Mucosa of rectum (tissue), 2 donors: ENCODE data around the gene KLF2.

Experiments used
- H3K27ac ChIP-seq, 2 donors: one replicate each; pipeline ENCODE4 v1.7.0; 2013; ENCODE audit warnings: inconsistent platforms in 2 of 2, low read depth in 2 of 2, low read length in 2 of 2
- H3K27me3 ChIP-seq, 2 donors: one replicate each; pipeline ENCODE4 v1.7.0; 2013; ENCODE audit warnings: low read length in 2 of 2; ENCODE audit not compliant: control insufficient read depth in 2 of 2, insufficient read depth in 2 of 2
- H3K36me3 ChIP-seq, 2 donors: one replicate each; pipeline ENCODE4 v1.7.0; 2013; ENCODE audit warnings: low read length in 2 of 2; ENCODE audit not compliant: control insufficient read depth in 2 of 2, insufficient read depth in 2 of 2
- H3K4me1 ChIP-seq, 2 donors: one replicate each; pipeline ENCODE4 v1.7.0; 2013; ENCODE audit warnings: low read length in 2 of 2, mild to moderate bottlenecking in 1 of 2; ENCODE audit not compliant: control insufficient read depth in 2 of 2, insufficient read depth in 2 of 2
- H3K4me3 ChIP-seq, 2 donors: one replicate each; pipeline ENCODE4 v1.7.0; 2013; ENCODE audit warnings: low read length in 2 of 2
- H3K9ac ChIP-seq, 2 donors: one replicate each; pipeline ENCODE4 v1.7.0; 2013; ENCODE audit warnings: low read length in 2 of 2, low read depth in 1 of 2, mild to moderate bottlenecking in 1 of 2
- H3K9me3 ChIP-seq, 2 donors: one replicate each; pipeline ENCODE4 v1.7.0; 2013; ENCODE audit warnings: low read length in 2 of 2; ENCODE audit not compliant: control insufficient read depth in 2 of 2
- donor health status: healthy.
- donor health status: Normal muscosa, but diverticular disease.

Gene KLF2

DNA sequence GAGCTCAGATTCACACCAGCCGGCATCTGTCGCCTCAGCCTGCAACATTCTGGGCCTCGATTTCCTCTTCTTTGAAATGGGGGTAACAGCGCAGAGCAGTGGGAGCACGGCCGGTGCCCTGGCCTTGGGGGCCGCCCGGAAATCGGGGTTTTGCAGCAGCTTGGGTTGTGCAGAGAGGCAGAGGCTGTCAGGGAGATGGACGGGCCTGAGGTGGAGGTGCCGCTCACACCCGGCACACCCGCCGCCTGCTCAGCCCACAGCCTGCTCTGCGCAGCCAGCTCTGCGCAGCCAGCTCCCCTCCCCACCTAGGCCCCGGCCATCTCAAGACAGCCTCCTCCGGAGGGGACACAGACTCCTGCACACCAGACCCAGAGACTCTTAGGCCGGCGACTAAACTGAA, 10.6 kb downstream of the KLF2 start:
- no peak overlapping the region for H3K4me3 ChIP-seq
- H3K27ac ChIP-seq = no peak overlapping the region
- H3K27me3 ChIP-seq = no peaks in the 10 kb centered on the region
- H3K9me3 ChIP-seq = no peaks in the 10 kb centered on the region
- H3K4me1 ChIP-seq = peaks cover 0 to 10% of the 10 kb centered on the region in 2 donors
- H3K9ac ChIP-seq = no peak overlapping the region
- no peaks in the 10 kb centered on the region for H3K36me3 ChIP-seq

- no peak overlapping the region for H3K27ac ChIP-seq
Measured at GRCh38 chr19:16336571-16336970, 11.9 kb downstream of the KLF2 start.

GRCh38 chr19:16337809-16338469, 13.3 kb downstream of the KLF2 start:
- no peaks in the 10 kb centered on the region for H3K9me3 ChIP-seq
- no peaks in the 10 kb centered on the region for H3K36me3 ChIP-seq
- no peak overlapping the region for H3K4me3 ChIP-seq
- no peak overlapping the region for H3K9ac ChIP-seq
- H3K27ac ChIP-seq = no peak overlapping the region
- H3K4me1 ChIP-seq = peaks cover 0 to 16% of the 10 kb centered on the region in 2 donors
- H3K27me3 ChIP-seq = no peaks in the 10 kb centered on the region

More at GRCh38 chr19:16336571-16336970, 11.9 kb downstream of the KLF2 start:
- H3K9me3 ChIP-seq = no peaks in the 10 kb centered on the region
- no peaks in the 10 kb centered on the region for H3K36me3 ChIP-seq
- no peak overlapping the region for H3K4me3 ChIP-seq
- peaks cover 0 to 10% of the 10 kb centered on the region in 2 donors for H3K4me1 ChIP-seq
- H3K9ac ChIP-seq = no peak overlapping the region
- no peaks in the 10 kb centered on the region for H3K27me3 ChIP-seq

GRCh38 chr19:16338470-16339360, 14.1 kb downstream of the KLF2 start:
- Histone ChIP-seq H3K27ac (no peak overlapping the region), H3K36me3 (no peaks in the 10 kb centered on the region), H3K4me1 (peaks cover 0 to 16% of the 10 kb centered on the region in 2 donors), H3K4me3 (no peak overlapping the region), H3K27me3 (no peaks in the 10 kb centered on the region), H3K9me3 (no peaks in the 10 kb centered on the region), H3K9ac (no peak overlapping the region)

- H3K4me3 ChIP-seq = no peak overlapping the region
- H3K9me3 ChIP-seq = no peaks in the 10 kb centered on the region
- H3K9ac ChIP-seq = no peak overlapping the region
- H3K27ac ChIP-seq = no peak overlapping the region
- H3K27me3 ChIP-seq = no peaks in the 10 kb centered on the region
- peaks cover 0 to 16% of the 10 kb centered on the region in 2 donors for H3K4me1 ChIP-seq
- H3K36me3 ChIP-seq = no peaks in the 10 kb centered on the region
Measured at GRCh38 chr19:16339361-16339725, 14.7 kb downstream of the KLF2 start.

- Histone ChIP-seq H3K36me3 (no peaks in the 10 kb centered on the region), H3K27ac (no peak overlapping the region), H3K4me3 (no peak overlapping the region), H3K9me3 (no peaks in the 10 kb centered on the region), H3K9ac (no peak overlapping the region), H3K4me1 (peaks cover 0 to 16% of the 10 kb centered on the region in 2 donors), H3K27me3 (no peaks in the 10 kb centered on the region)
Measured at GRCh38 chr19:16340092-16340491, 15.5 kb downstream of the KLF2 start.

DNA sequence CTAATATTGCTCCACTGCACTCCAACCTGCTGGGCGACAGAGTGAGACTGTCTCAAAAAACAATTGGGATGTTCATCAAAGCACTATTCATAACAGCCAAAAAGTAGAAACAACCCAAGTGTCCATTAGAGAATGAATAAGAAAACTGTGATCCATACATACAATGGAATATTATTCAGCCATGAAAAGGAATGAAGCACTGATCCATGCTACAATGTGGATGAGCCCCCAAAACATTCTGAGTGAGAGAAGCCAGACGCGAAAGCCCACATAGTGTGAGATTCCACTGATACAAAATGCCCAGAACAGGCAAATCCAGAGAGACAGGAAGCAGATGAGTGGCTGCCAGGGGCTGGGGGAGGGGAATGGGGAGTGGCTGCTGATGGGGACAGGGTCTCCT, 16.0 kb downstream of the KLF2 start:
- Histone ChIP-seq H3K27me3 (no peaks in the 10 kb centered on the region), H3K4me1 (peaks cover 0 to 16% of the 10 kb centered on the region in 2 donors), H3K9me3 (no peaks in the 10 kb centered on the region), H3K4me3 (no peak overlapping the region), H3K27ac (no peak overlapping the region), H3K9ac (no peak overlapping the region), H3K36me3 (no peaks in the 10 kb centered on the region)

DNA sequence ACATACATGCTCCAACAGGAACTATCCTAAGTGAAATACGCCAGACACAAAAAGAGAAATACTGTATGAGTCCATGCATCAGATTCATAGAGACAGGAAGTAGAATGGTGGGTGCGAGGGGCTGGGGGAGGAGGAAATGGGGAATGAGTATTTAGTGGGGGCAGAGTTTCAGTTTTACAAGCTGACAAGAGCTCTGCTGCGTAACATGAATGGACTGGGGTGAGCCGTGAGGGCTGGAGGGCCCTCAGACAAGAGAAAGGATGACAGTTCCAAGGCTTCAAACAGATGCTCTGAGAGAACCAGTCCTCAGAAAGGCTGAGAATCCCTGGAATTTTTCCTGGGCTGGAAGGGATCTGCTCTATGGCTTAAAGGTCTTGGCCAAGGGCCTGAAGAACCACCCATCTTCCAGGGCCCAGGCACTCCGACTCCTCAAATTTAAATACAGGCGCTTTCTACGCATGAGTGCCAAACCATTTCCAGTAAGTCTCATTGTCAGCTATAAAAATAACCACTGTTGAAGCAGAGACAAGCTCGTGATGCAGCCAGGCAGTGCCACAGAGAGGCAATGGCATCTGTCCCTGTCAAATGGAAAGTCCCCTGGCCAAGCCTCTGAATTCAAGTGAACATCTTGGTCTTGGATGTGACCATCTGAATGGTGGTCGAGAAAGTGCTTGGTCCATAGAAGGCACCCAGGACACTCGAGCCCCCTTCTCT, 17.5 kb downstream of the KLF2 start:
- Histone ChIP-seq H3K27me3 (no peaks in the 10 kb centered on the region), H3K9ac (peak overlapping the region in 1 of 2 donors; percentile 24), H3K27ac (peak overlapping the region; percentile 54 to 58), H3K9me3 (no peaks in the 10 kb centered on the region), H3K36me3 (no peaks in the 10 kb centered on the region), H3K4me1 (peaks cover 0 to 16% of the 10 kb centered on the region in 2 donors), H3K4me3 (peak overlapping the region in 1 of 2 donors; percentile 20)

- no peaks in the 10 kb centered on the region for H3K36me3 ChIP-seq
- no peaks in the 10 kb centered on the region for H3K9me3 ChIP-seq
- H3K27ac ChIP-seq = no peak overlapping the region
- no peaks in the 10 kb centered on the region for H3K27me3 ChIP-seq
- peaks cover 0 to 14% of the 10 kb centered on the region in 2 donors for H3K4me1 ChIP-seq
- H3K4me3 ChIP-seq = no peak overlapping the region
- H3K9ac ChIP-seq = no peak overlapping the region
Measured at GRCh38 chr19:16343156-16343555, 18.5 kb downstream of the KLF2 start.

- peaks cover 0 to 6% of the 10 kb centered on the region in 2 donors for H3K4me1 ChIP-seq
- no peaks in the 10 kb centered on the region for H3K36me3 ChIP-seq
- H3K9ac ChIP-seq = no peak overlapping the region
- H3K27me3 ChIP-seq = no peaks in the 10 kb centered on the region
- H3K4me3 ChIP-seq = no peak overlapping the region
- no peak overlapping the region for H3K27ac ChIP-seq
- H3K9me3 ChIP-seq = no peaks in the 10 kb centered on the region
Measured at GRCh38 chr19:16345457-16345856, 20.8 kb downstream of the KLF2 start.
